ENCODE measurements around the gene RAI2.

The RAI2 gene

DNA sequence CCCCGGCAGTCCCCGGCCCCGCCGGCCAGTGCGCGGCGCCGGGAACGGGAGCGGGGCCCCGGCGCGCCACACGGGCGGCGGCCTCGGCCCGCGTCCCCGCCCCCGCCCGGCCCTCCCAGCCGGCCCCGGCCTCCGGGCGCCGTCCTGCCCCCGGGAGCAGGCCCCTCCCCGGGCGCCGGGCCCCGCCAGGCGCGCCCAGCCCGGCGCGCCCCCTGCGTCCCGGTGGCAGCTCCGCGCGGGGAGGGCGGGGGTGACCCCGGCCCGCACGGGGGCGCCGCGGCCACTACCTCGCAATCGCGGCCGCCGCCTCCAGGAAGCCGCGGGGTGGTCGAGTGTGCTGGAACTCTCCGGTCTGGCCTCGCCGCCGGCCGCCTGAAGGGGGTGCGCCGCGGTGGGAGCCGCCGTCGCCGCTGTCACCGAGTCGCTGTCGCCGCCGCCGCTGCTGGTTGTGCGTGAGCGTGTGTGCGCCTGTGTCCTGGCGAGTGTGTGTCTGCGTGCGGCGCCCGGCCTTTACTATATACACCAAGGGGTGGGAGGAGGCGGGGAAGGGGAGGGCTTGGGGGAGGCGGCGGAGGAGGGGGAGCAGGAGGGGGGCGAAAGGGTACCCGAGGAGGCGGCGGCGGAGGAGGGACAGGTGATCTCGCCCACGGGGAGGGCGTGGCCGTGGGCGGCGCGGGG lies at the start of gene RAI2:
RAI2 (minus strand) TSS at position 488 of the 678 bp plus-strand sequence. CDS start 59,288 bp downstream, outside the sequence.
- no peak for DNase-seq (ENCODE audit: low read depth in 1 of 2, low spot score in 1 of 2)

DNA sequence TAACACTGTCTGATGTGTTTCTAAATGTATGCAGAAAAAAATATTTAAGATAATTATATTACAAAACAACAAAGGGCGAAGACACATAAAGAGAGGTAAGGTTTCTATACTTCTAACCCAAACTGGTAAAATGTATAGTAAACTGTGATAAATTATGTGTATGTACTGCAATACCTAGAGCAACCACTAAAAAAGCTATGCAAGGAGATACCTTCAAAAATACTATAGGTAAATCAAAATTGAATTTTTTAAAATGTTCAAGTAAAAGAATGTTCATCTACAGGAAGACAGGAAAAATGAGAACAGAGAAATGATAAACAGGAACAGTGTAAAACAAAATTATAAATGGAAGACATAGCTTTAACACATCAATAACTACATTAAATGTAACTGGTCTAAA lies 27.3 kb upstream of the RAI2 start:
- DNase-seq (ENCODE audit: low read depth in 1 of 2, low spot score in 1 of 2): no peak

DNA sequence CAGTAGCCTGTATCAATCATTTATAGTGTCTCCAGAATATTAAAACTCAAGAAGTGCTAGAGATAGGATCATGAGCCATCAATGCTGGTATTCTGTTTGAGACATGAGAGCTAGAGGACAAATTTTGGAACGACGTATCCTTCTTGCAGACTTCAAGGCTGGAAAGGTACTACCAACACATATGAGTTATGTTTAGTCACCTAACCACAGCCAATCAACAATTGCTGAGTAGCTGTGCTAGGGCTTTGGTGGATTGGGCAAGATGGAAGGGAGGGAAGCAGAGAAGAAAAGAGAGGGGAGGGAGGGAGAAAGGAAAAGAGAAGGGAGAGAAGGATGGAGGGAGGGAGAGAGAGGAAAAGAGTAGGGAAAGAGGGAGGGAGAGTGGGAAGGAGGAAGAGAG lies 21.6 kb upstream of the RAI2 start:
- no peak for DNase-seq (ENCODE audit: low read depth in 1 of 2, low spot score in 1 of 2)

DNA sequence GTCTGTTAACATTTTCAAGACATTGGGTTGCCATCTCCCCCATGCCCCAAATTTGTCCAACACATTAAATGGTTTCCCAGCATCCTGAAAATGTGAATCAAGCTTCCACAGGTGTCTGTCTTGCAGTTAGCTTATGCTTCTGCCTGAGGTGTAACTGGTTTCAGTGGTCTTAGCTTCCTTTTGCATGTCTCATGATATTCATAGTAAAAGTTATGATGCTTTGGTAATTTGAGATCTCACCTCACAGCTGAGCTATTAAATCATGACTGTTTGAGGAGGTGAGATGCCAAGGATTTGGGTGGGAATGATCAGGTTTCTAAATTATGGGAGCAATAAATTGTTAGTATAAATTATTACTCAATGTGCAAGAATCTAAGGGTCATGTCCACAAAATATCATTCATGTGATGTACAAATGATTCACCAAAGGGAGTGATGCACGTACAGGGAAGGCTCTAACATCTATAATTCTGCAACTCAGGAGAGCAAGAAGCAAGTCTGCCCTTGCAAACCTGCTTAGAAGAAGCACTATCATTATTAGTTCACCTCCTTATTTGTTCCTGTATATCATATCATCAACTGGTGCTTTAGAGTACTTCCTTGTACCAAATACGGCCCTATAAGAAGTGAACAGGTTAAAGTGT lies 17.1 kb upstream of the RAI2 start:
- DNase-seq (ENCODE audit: low read depth in 1 of 2, low spot score in 1 of 2): no peak

DNA sequence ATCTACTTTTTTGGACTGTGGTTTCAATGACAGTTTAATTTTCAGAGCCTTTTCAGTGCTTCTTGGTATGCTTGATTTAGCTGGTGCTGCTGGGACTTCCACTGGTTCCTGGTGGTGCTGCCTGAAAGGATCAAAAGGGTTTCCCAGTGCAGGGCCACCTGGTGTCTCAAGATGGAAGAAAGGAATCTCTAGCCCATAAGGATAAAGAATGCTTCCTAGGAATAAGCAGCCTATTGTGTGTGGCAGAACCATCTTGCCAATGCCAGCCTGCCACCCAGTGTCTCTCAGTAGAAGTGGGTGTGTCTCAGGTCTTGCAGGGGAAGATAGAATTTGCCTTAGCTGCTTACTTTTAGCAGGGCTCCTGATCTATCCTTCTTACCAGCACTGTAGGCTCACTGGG lies 15.0 kb upstream of the RAI2 start:
- DNase-seq (ENCODE audit: low read depth in 1 of 2, low spot score in 1 of 2): no peak

DNA sequence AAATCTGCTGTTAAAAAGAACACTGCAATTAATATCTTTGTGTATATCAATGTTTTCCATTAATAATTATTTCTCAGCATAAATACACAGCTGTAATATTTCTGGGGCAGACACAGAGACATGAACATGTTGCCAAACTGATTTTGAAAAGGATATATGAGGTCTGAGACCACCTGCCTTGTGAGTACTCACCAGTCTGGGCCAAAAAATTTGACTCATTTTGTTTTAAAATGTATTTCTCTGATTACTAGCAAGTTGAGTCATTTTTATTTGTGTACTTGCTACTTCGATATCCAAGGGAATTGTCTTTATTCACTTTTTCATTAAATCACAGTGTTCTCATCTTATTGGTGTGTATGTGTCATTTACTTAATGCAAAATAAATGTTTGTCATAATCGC lies 8.5 kb upstream of the RAI2 start:
- DNase-seq (ENCODE audit: low read depth in 1 of 2, low spot score in 1 of 2): no peak

DNA sequence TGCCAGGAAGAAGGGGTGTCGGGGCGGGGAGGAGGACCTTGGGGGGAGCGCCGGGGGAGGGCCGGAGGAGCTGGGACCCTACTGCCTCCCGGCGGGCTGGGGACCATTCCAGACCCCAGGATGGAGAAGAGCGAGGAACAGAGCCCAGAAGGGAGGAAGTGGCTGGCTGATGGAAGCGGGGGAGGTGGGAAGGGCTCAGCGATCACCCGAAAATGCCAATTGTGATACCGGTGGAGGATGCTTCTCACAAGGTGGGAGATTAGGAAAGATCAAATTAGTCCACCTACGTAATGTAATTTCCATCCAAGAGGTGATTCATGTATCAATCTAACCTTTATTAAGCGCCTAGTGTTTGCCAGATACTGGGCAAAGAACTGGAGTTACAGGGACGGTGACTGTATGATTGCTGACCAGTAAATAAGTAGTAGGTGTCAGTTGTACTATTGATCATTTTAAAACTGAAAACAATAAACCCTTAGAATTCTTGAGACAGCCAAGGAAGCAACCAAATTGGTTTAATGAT lies 452 bp upstream of the RAI2 start:
- DNase-seq (ENCODE audit: low read depth in 1 of 2, low spot score in 1 of 2): no peak

DNA sequence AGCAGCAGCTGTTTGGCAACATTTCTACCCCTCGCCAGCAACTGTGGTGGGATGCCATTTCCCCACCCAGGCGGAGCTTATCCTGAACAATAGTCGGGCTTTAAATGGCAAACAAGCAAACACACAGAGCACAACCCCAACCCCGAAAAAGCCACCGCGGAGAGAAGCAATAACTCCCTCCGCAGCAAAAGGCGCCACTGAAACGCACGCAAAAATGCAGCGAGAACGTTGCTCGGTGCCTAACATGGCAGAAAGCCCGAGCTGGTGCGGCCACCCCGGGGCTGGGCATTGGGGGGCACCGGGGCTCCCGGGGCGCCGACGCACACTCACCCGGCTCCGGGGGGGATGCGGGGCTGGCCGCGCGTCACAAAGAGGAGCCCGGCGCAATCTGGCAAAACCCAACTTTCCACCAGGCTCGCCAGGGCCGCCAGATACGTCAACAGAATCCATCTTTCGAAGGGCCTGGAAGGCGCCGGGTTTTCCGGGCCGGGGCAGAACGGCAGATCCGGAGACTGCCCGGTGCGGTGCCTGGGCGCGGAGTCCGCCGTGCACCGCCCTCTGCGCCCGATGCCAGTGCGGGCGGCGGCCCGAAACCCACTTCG lies 818 bp downstream of the RAI2 start:
- DNase-seq (ENCODE audit: low read depth in 1 of 2, low spot score in 1 of 2): no peak

DNA sequence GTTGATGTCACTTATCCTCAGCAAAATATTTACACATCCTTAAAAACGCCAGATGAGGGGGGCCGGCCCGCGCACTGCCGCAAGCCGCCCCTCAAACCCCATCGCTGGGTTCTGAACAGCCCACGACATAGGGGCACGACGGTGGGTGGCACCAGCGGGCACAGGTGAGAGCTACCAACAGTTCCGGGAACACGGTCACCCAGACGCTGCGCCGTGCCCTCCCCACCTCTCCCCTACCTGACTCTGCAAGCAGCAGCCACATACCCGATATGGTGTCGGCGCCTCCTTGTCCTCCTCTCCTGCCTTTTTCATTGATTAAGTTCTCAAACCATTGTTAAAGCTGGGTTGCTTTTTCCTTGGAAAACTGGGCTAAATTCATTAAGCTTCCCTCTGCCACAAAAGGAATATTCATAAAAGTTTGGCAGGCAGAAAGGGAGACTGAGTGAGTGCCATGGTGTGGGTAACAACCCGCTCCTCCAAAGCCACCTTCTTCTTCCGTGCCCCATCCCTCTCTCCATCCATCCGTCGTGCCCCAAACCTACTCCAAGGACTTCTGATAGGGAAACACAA lies 1.4 kb downstream of the RAI2 start:
- no peak for DNase-seq (ENCODE audit: low read depth in 1 of 2, low spot score in 1 of 2)

DNA sequence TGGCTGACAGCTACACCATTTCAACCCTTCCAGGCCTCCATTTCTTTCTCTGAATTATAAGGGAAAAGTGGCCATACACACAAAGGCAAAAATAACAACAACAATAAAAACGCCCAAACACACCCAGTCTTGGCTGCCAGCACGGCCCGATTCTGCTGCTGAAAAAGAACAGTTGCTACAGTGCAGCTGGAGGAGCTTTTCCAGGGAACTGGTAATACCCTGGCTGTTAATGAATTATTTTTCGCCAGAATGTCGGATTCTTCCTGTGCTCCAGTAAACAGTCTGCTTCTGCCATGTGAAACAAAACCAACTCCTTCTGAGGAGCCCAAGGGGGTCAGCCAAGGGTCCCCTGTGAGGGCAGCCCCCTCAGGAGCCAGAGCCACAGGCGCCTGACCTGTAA lies 6.6 kb downstream of the RAI2 start:
- DNase-seq (ENCODE audit: low read depth in 1 of 2, low spot score in 1 of 2): no peak

DNA sequence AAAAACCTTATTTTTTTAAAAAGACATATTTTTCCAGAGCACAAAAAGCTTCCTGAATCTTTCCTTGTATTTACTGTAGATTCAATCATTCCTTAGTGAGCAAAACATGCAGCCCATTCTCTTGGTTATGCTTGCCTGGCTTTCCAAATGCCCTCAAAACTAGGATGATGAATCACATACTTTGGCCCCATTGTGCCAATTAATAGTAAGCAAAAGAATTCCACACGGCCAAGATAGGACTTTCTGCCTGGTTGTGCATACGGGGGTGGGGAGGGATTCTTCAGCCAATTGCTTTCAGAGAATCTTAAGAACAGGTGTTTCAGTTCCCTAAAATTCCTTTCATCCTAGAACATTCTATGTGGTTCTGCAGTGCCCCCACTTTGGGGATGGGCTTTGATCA lies 7.0 kb downstream of the RAI2 start:
- no peak for DNase-seq (ENCODE audit: low read depth in 1 of 2, low spot score in 1 of 2)

DNA sequence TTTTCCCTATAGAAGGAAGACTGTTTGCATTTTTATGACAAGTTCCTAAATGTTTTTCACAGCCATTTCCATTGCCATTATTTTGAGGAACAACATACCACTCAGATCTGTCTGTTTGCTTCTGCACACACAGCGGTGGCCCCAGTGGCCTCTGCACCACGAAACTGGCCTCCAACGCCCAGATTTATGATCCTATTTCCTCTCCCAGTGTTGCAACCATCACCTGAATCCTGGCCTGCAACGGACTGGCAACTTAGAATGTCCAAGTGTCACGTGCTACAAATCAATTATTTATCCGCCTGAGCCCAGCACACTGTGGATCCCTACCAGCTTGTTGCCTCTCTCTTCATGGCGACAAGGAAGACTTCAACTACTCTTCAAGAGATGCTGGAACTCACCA lies 9.2 kb downstream of the RAI2 start:
- no peak for DNase-seq (ENCODE audit: low read depth in 1 of 2, low spot score in 1 of 2)

DNA sequence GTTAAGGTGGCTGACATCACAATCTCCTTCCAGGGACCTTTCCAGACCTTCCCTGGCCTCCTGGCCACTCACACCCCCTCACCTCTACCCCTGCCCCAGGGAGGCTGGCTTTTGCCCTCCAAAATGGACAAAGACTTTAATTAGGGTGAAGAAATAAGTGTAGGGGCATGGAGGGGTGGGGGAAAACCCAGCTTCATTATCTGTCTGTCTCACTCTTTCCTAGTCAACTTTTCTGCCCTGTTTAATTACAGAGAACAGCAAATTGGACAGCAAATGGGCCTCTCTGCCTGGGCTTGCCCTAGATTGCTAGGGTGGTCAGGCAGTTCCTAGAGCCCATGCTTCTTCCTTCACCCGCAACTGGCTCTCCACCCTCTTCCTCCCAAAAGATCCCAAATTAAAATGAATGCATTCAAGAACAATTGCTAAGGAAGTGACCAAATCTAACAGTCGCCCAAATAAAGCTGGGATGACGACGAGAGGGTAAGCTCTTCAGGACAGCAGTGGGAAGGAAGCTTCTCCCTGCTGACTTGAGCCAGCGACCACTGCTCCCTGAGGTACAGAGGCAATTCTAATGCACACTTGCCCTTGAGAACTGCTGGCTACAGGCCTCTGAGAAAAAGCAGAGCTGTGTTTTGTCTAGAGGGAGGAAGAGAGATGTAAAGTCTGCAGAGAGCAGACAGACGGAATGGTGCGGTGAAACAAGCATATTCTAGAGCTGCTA lies 12.4 kb downstream of the RAI2 start:
- no peak for DNase-seq (ENCODE audit: low read depth in 1 of 2, low spot score in 1 of 2)

DNA sequence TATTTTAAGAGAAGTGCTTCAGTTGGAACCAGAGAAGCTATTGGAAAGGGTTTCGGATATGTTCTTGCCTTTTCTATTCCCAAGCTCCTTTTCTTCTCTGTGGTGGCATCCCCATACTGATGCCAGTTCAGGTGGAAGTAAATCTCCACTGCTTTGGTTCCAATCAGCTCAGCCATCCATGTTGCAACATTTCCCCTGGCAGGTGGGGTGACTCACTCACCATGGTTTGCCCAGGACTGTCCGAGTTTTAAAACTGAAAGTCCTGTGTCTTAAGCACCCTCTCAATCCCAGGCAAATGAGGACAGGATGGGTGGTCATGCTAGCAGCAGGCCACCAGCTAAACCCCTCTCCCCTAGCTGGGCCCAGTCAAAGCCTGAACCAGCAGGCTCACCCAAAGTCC lies 15.1 kb downstream of the RAI2 start:
- DNase-seq (ENCODE audit: low read depth in 1 of 2, low spot score in 1 of 2): no peak

DNA sequence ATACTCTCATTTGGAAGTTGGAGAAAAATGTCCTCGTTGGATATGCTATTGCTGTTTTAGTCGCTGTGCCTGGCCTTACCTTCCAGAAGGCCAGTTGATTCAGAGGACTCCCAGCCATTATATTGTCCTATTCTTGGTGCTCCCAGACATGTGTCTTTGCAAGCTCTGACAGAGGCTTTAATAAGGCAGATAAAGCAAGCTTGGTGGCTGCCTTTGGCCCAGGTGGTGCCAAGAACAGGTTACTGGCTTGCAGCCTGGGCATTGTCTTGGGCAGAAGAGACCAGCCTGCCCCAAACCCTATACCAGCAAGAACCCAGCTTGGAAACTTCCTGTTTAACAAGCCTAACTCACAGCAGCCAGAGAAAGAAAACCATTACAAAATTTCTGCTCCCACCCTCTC lies 16.9 kb downstream of the RAI2 start:
- no peak for DNase-seq (ENCODE audit: low read depth in 1 of 2, low spot score in 1 of 2)

DNA sequence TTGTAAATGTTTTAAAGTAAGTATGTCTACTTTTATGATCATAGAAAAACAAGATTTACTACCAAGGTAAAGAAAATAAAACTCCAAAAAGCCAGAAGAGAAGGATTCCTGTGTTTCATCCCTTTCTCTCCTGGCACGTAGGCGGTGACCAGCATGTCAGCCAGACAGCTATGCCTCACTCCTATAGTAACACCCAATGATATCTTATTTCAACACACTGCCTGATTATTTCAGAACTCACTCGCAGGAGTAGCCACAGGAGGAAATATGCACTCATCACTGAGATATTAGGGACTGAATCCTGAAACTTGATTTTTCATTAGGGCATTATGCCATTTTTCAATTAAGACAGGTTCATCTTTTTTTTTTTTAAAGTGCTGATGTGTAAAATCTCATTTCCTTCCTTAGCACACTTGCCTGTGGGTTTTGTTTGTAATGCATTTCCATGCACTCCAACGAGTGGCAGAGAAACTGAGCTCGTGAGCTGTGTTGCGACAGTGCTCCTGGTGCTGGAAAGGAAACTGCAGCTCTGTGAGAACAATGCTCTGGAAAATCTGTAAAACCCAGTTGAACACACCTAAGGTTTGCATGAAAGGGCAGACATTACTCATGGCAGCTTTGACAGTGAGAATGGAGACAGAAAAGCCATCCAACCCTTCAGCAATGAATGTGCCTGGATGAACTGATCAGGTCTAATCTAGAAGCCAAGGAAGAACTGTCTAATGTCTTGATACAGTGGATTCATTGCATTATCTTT lies 18.2 kb downstream of the RAI2 start:
- DNase-seq (ENCODE audit: low read depth in 1 of 2, low spot score in 1 of 2): no peak

DNA sequence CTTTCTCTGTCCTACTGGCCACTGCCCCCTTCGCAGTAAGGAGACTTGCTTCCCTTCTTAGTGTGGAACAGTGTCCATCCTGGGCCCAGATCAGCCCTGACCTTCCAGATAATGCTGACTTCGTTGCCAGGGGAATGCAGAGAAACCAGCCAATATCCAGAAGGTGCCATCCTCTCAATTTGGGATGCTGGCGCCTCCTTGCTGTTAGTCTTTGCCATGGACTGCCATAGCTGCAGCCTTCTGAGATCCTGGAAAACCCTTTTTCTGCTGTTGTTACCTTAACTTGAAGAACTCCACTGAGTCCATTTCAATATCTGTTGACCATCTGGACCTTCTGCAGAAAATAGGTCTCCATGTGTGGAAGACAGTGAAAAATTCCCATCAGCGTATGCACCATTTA lies 21.8 kb downstream of the RAI2 start:
- DNase-seq (ENCODE audit: low read depth in 1 of 2, low spot score in 1 of 2): no peak

DNA sequence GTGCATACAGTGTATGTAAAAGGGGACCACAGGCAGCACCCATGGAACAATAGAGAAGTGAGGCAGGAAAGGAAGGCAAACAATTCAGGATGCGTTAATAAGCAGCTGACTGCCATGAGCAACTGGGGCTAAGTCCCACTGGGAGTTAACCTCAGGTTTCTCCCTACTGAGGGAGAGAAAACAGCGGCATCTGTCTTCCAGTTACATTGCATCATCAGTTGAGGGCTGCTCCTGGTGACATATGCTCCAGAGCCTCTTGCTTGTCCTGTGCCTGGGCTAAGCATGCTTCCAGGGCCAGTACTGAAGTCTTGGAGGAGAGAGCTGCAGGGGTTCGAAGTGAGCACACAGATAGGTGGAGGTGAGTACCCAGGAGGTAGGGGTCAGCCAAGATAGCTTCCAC lies 24.3 kb downstream of the RAI2 start:
- DNase-seq (ENCODE audit: low read depth in 1 of 2, low spot score in 1 of 2): no peak

DNA sequence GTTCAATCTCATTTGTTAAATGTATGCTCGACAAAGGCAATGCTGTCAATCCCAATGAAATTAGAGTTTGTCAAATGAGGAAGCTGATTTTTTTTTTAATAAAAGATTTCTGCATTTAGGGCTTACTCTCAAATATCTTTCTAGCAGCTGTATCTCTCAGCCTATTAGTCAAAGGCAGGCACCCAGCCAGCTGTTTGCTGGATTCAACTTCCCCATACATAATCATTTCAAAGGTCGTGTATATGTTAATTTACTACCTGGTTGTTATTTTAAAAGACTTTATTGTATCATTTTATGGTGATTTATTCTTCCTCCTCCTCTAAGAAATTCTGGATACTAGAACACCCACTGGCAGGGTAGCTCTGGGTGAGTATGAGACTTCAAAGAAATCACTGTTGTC lies 27.1 kb downstream of the RAI2 start:
- DNase-seq (ENCODE audit: low read depth in 1 of 2, low spot score in 1 of 2): no peak

DNA sequence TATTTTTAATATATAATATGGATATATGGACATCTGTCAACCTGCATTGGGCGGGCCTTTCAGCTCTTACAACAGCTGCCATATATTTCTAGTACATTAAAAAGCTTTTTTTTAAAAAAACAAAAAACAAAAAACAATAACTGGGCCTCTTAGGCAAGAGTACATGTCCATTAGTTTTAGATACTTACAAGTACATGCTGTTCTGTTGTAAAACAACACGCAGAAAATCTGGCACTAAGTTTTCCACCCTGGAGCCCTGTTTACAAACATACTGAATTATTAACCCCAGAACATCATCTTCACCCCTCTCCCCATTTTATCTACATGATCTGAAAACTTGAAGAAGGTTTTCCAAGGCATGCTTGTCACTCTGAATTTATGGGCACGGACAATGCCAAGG lies 29.8 kb downstream of the RAI2 start:
- DNase-seq (ENCODE audit: low read depth in 1 of 2, low spot score in 1 of 2): no peak

DNA sequence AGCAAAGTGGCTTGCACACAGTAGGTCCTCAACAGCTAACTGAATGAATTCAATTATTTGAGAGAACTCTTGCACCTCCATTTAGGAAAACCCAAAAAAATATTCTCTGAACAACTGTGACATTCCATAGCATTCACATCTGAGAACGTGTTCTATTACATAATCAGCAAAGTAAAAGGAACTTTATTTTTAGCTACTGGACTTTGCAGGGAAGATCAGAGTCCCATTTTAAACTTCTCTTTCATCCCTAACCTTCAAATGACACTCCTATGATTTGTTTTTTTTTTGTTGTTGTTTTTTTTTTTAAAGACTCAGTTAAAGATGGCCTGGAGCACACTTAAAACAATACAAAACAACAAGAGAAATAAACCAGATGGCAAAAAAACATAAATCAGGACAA lies 30.9 kb downstream of the RAI2 start:
- no peak for DNase-seq (ENCODE audit: low read depth in 1 of 2, low spot score in 1 of 2)
